Colonic mucosa (tissue), 4 donors: ENCODE measurements around the gene SRCAP. TPM values are rescaled to one million over a fixed set of nuclear protein-coding genes. Genes with fewer than 3 reads are reported as not detected.
"Not testable (repeated sequence)": the region's sequence is repeated elsewhere in the genome, so short reads cannot be mapped to it uniquely, and the experiment has no call there.

ENCODE experiments used
- DNase-seq: peaks from one replicate; pipeline ENCODE4 v3.0.0-alpha.2; 2020
- H3K27ac ChIP-seq: fragments of 200-600 bp; one replicate; pipeline ENCODE4 v1.8.0; 2021
- H3K27me3 ChIP-seq: fragments of 200-600 bp; one replicate; pipeline ENCODE4 v1.8.0; 2021
- H3K36me3 ChIP-seq: fragments of 200-600 bp; one replicate; pipeline ENCODE4 v1.8.0; 2021
- H3K4me1 ChIP-seq: fragments of 200-600 bp; one replicate; pipeline ENCODE4 v1.8.0; 2021; ENCODE audit warnings: mild to moderate bottlenecking
- H3K4me3 ChIP-seq: fragments of 200-600 bp; one replicate; pipeline ENCODE4 v1.8.0; 2021
- H3K9ac ChIP-seq, 2 donors: one replicate each; pipeline ENCODE4 v1.7.0; 2013; ENCODE audit warnings: control low read depth in 2 of 2, low read depth in 2 of 2, low read length in 2 of 2
- H3K9me3 ChIP-seq: fragments of 200-600 bp; one replicate; pipeline ENCODE4 v1.8.0; 2021
- CTCF ChIP-seq: fragments of 200-600 bp; IDR thresholded peaks from one replicate; pipeline ENCODE4 v1.8.0; 2022; ENCODE audit warnings: antibody characterized with exemption, mild to moderate bottlenecking
- intact Hi-C: fragments of 100-400 bp; cut with DNase I; formaldehyde crosslinking; loops from one replicate; pipeline ENCODE4 v1.14.1; 2022
- total RNA-seq, 2 donors: library from RNA; stranded (reverse); fragmentation: NEBNext Ultra II Directional in 1 of 2; extraction: Animal tissue kit (Norgen Biotek cat#: 25700) in 1 of 2; gene quantifications; one replicate each; pipeline ENCODE4 v1.2.1, GENCODE V29; 2021
- donor health status: healthy.
- donor health status: DM: no; HTN: no; CAD: no.
- donor health status: DM: no; HTN: no; CAD: no.

SRCAP gene
- total RNA-seq, 2 donors from 2014 or later, result 44.0 to 79.3 TPM

GRCh38 chr16:30680326-30680725, 18.6 kb upstream of the SRCAP start:
- H3K36me3 ChIP-seq, result no peaks in the 10 kb centered on the region
- H3K9me3 ChIP-seq, result no peaks in the 10 kb centered on the region
- H3K27ac ChIP-seq, result no peak overlapping the region
- intact Hi-C loops, result no loop called here
- no peak for TF ChIP-seq CTCF
- no peaks in the 10 kb centered on the region for H3K27me3 ChIP-seq
- H3K9ac ChIP-seq, result no peak overlapping the region
- no peak overlapping the region for H3K4me3 ChIP-seq
- H3K4me1 ChIP-seq, result no peaks in the 10 kb centered on the region
- no peak for DNase-seq

GRCh38 chr16:30688701-30689100, 10.3 kb upstream of the SRCAP start:
- Histone ChIP-seq H3K36me3 (no peaks in the 10 kb centered on the region), H3K27me3 (no peaks in the 10 kb centered on the region), H3K27ac (no peak overlapping the region), H3K4me1 (no peaks in the 10 kb centered on the region), H3K9ac (no peak overlapping the region), H3K4me3 (no peak overlapping the region), H3K9me3 (no peaks in the 10 kb centered on the region)
- no peak for DNase-seq
- TF ChIP-seq CTCF, result no peak
- intact Hi-C loops, result no loop called here

DNA sequence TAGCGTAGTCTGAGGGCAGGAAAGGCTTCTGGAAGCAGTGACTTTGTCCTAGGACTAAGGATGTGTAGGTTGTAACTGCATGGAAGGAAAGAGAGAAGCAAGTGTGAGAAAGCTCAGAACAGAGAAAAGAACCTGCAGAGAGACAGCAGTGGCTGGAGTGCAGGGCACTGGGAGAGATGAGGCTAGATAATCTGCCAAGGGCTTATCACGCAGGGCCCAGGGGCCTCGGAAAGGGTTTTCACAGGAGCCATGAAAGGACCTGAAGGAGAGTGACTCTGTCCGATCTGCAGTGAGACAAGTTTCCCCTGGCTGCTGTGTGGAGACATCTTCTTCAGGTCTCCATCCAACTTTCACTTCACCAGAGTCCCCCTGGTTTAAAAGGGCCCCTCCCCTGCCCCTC, 7.1 kb upstream of the SRCAP start:
- Histone ChIP-seq H3K9ac (no peak overlapping the region), H3K27ac (no peak overlapping the region), H3K4me3 (no peak overlapping the region), H3K27me3 (no peaks in the 10 kb centered on the region), H3K4me1 (no peaks in the 10 kb centered on the region), H3K36me3 (no peaks in the 10 kb centered on the region), H3K9me3 (no peaks in the 10 kb centered on the region)
- DNase-seq, result no peak
- TF ChIP-seq CTCF, result no peak
- intact Hi-C loops, result no loop called here

- no peak for DNase-seq
- Histone ChIP-seq H3K27ac (no peak overlapping the region), H3K9me3 (no peaks in the 10 kb centered on the region), H3K36me3 (no peaks in the 10 kb centered on the region), H3K9ac (no peak overlapping the region), H3K27me3 (no peaks in the 10 kb centered on the region), H3K4me3 (no peak overlapping the region), H3K4me1 (no peaks in the 10 kb centered on the region)
- no peak for TF ChIP-seq CTCF
- intact Hi-C loops, result no loop called here
These were observed 6.4 kb upstream of the SRCAP start for GRCh38 chr16:30692396-30693064.

GRCh38 chr16:30694926-30695693, 3.9 kb upstream of the SRCAP start:
- H3K4me1 ChIP-seq, result peaks cover 6% of the 10 kb centered on the region
- no peaks in the 10 kb centered on the region for H3K9me3 ChIP-seq
- no peaks in the 10 kb centered on the region for H3K27me3 ChIP-seq
- no peak overlapping the region for H3K9ac ChIP-seq
- TF ChIP-seq CTCF, result no peak
- H3K4me3 ChIP-seq, result no peak overlapping the region
- DNase-seq, result no peak
- H3K36me3 ChIP-seq, result peaks cover under 1% of the 10 kb centered on the region
- intact Hi-C loops, result no loop called here
- H3K27ac ChIP-seq, result no peak overlapping the region

DNA sequence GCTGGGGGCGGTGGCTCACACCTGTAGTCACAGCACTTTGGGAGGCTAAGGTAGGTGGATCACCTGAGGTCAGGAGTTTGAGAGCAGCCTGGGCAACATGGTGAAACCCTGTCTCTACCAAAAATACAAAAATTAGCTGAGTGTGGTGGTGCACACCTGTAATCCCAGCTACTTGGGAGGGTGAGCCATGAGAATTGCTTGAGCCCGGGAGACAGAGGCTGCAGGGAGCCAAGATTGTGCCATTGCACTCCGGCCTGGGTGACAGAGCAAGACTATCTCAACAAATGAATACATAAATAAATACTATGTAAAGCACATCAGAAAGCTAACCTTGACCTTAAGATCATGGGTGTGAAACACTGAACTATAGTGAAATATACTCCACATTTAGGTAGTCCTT, 2.3 kb upstream of the SRCAP start:
- H3K9me3 ChIP-seq, H3K4me3 ChIP-seq, H3K4me1 ChIP-seq, intact Hi-C loops, H3K9ac ChIP-seq, DNase-seq, H3K27ac ChIP-seq, H3K27me3 ChIP-seq: not testable (repeated sequence)
- H3K36me3 ChIP-seq, result peaks cover 15% of the 10 kb centered on the region
